B cell (primary cell): ENCODE measurements around the gene TMED7. TPM values are rescaled to one million over a fixed set of nuclear protein-coding genes. Genes with fewer than 3 reads are reported as not detected.

ENCODE experiments used
- ATAC-seq: fragments of 200-7000 bp; cut with Tn5 transposase; one replicate; pipeline ENCODE4 v1.10.0; 2021; ENCODE audit warnings: low read depth, mild to moderate bottlenecking, moderate number of reproducible peaks, moderate library complexity
- CTCF ChIA-PET: fragments of 350-600 bp; sonication (Branson Sonifier 250); formaldehyde crosslinking; loops from one replicate; lab custom pipeline; 2021; ENCODE audit warnings: antibody characterized with exemption, inconsistent platforms; lab: Charles Lee
- POLR2A ChIA-PET: fragments of 350-600 bp; sonication (Branson Sonifier 250); formaldehyde crosslinking; loops from one replicate; lab custom pipeline; 2021; ENCODE audit warnings: antibody characterized with exemption; lab: Charles Lee
- DNase-seq: peaks from one replicate; pipeline ENCODE4 v3.0.0; 2013
- H2AFZ ChIP-seq: 2 replicates; pipeline ENCODE4 v1.6.1; 2012; ENCODE audit warnings: mild to moderate bottlenecking, low read depth, low read length; ENCODE audit not compliant: insufficient read depth, poor library complexity, severe bottlenecking
- H3K27ac ChIP-seq, 2 donors: 1 replicate in 1 of 2; 2 replicates in 1 of 2; pipeline ENCODE4 v1.5.1; 2012 to 2013; ENCODE audit warnings: low read length in 2 of 2, mild to moderate bottlenecking in 2 of 2, moderate library complexity in 1 of 2
- H3K27me3 ChIP-seq, 4 experiments: fragments of 200-600 bp in 1 of 4; sonication (generic) in 1 of 4; replicated peaks in 1 of 4; 1 replicate in 2 of 4; 2 replicates in 2 of 4; pipeline versions ENCODE4 v1.6.1 to v1.7.0; 2013 to 2016; ENCODE audit warnings: low read length in 3 of 4, mild to moderate bottlenecking in 2 of 4, mixed read lengths in 1 of 4, moderate library complexity in 1 of 4; ENCODE audit not compliant: insufficient read depth in 4 of 4, control insufficient read depth in 3 of 4; ENCODE audit errors: control extremely low read depth in 1 of 4
- H3K36me3 ChIP-seq, 2 experiments: replicated peaks in 1 of 2; 1 replicate in 1 of 2; 2 replicates in 1 of 2; pipeline versions ENCODE4 v1.6.1 to v1.7.1; 2013; ENCODE audit warnings: low read length in 1 of 2; ENCODE audit not compliant: insufficient read depth in 2 of 2, control insufficient read depth in 1 of 2; ENCODE audit errors: control extremely low read depth in 1 of 2, extremely low read depth in 1 of 2
- H3K4me1 ChIP-seq, 2 donors: fragments of 200-600 bp in 1 of 2; sonication (generic) in 1 of 2; 1 replicate in 1 of 2; 2 replicates in 1 of 2; pipeline versions ENCODE4 v1.5.1 to v1.6.1; 2013 to 2017; ENCODE audit warnings: low read length in 2 of 2; ENCODE audit not compliant: control insufficient read depth in 2 of 2, insufficient read depth in 2 of 2
- H3K4me2 ChIP-seq: replicated peaks from 2 replicates; pipeline ENCODE3; 2012; ENCODE audit warnings: mild to moderate bottlenecking, low read depth, low read length; ENCODE audit not compliant: poor library complexity, severe bottlenecking
- H3K4me3 ChIP-seq, 5 experiments: fragments of 200-600 bp in 1 of 5; sonication (generic) in 1 of 5; 1 replicate in 3 of 5; 2 replicates in 2 of 5; pipeline versions ENCODE4 v1.5.1 to v1.7.0; 2011 to 2016; ENCODE audit warnings: low read length in 4 of 5, mild to moderate bottlenecking in 4 of 5, low read depth in 2 of 5, control low read depth in 1 of 5, moderate library complexity in 1 of 5; ENCODE audit not compliant: insufficient read depth in 1 of 5; ENCODE audit errors: control extremely low read depth in 1 of 5, extremely low read depth in 1 of 5
- H3K79me2 ChIP-seq: fragments of 200-600 bp; sonication (generic); one replicate; pipeline ENCODE4 v1.6.0; 2016; ENCODE audit warnings: low read length; ENCODE audit not compliant: control insufficient read depth, insufficient read depth
- H3K9ac ChIP-seq: fragments of 200-600 bp; sonication (generic); 2 replicates; pipeline ENCODE4 v1.6.1; 2017; ENCODE audit warnings: mild to moderate bottlenecking, low read length, moderate library complexity
- H3K9me3 ChIP-seq, 3 donors: one replicate each; pipeline versions ENCODE4 v1.6.1 to v1.7.1; 2013; ENCODE audit warnings: low read length in 2 of 3; ENCODE audit not compliant: control insufficient read depth in 2 of 3, insufficient read depth in 1 of 3; ENCODE audit errors: control extremely low read depth in 1 of 3
- H4K20me1 ChIP-seq: 2 replicates; pipeline ENCODE4 v1.6.0; 2012; ENCODE audit warnings: mild to moderate bottlenecking, low read length; ENCODE audit not compliant: insufficient read depth, control insufficient read depth, poor library complexity, severe bottlenecking
- H3K27ac Mint-ChIP-seq: one replicate; pipeline ENCODE4 v1.8.0; 2021; ENCODE audit warnings: mixed read lengths
- H3K27me3 Mint-ChIP-seq: one replicate; pipeline ENCODE4 v1.8.0; 2021; ENCODE audit warnings: mixed read lengths
- H3K4me1 Mint-ChIP-seq: one replicate; pipeline ENCODE4 v1.8.0; 2021; ENCODE audit warnings: mixed read lengths
- H3K4me3 Mint-ChIP-seq: one replicate; pipeline ENCODE4 v1.8.0; 2021; ENCODE audit warnings: mixed read lengths
- H3K9me3 Mint-ChIP-seq: one replicate; pipeline ENCODE4 v1.8.0; 2022; ENCODE audit warnings: mixed read lengths; ENCODE audit not compliant: insufficient read depth
- EZH2 ChIP-seq: IDR thresholded peaks from 2 replicates; pipeline ENCODE4 v1.6.1; 2012; ENCODE audit warnings: borderline replicate concordance, low read depth, mild to moderate bottlenecking, moderate library complexity, low read length; ENCODE audit not compliant: insufficient read depth, poor library complexity, severe bottlenecking
- WGBS: methylation state at CpG from one replicate; pipeline ENCODE4 v1.1.5; 2013; ENCODE audit warnings: missing lambda C conversion rate; ENCODE audit not compliant: insufficient coverage; 5-methylcytosine and 5-hydroxymethylcytosine counted together
- intact Hi-C: fragments of 100-400 bp; cut with micrococcal nuclease; formaldehyde crosslinking; loops from one replicate; pipeline ENCODE4 v1.10.0; 2022
- polyA plus RNA-seq: library from polyadenylated mRNA; depleted of rRNA; stranded (reverse); fragments of >200 nt; gene quantifications from 2 replicates; pipeline ENCODE4 v1.2.3, GENCODE V29; 2012
- total RNA-seq, 2 donors: library from RNA; stranded (reverse); fragments of 120-200 nt in 1 of 2; gene quantifications; 1 replicate in 1 of 2; 2 replicates in 1 of 2; pipeline versions ENCODE4 v1.2.3 to v1.2.4, GENCODE V29; 2013 to 2022
- TF ChIP-seq, protein P1 (sequence below): fragments of 200-600 bp; IDR thresholded peaks from one replicate; pipeline ENCODE4 v1.8.0; 2022; ENCODE audit warnings: antibody characterized with exemption, mild to moderate bottlenecking

Gene TMED7
- total and polyA plus RNA-seq, 2 donors (not counting 1 experiment from before 2014, with no cell fraction given) = 17.3 to 40.4 TPM

DNA sequence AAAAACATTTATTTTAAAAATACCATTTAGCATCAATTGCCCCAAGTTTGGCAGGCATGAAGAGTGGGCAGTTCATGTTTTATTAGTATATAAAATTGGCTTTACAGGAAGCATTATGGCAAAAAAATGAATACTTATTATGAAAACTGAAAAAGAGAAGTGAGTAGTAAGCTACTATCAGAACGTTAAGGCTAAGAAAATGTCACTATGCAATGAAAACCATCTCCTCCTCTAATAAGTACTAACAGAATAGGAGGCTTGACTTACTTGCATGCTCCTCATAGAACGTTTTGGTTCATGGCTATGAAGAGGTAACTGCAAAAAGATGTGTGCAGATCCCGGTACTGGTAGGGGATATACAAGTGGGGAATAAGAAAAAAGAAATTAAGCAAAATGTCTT, 47.2 kb downstream of the TMED7 start:
- ChIA-PET CTCF (interaction anchor here (0.7 to 13.9 kb wide), 4 partner anchors 19 to 270 kb away, joined by 3 to 327 read pairs (median 22); partner anchors contain the start of gene FEM1C), POLR2A (interaction anchor here (0.6 kb wide), 1 partner anchor 307 kb away, joined by 4 read pairs; no protein-coding TSS in a partner anchor)
- Histone ChIP-seq H3K4me1 (peaks cover 19 to 22% of the 10 kb centered on the region in 2 donors), H2AFZ (peak overlapping the region; percentile 6), H3K79me2 (peaks cover 5% of the 10 kb centered on the region), H3K9me3 (no peaks in the 10 kb centered on the region), H3K4me3 (peak overlapping the region in 2 of 5 experiments; percentile 32 to 47), H3K36me3 (no peaks in the 10 kb centered on the region), H3K27me3 (no peaks in the 10 kb centered on the region), H3K9ac (no peak overlapping the region), H3K4me2 (peak overlapping the region; percentile 40), H3K27ac (no peak overlapping the region), H4K20me1 (no peaks in the 10 kb centered on the region)
- Mint-ChIP-seq H3K4me1 (peaks cover 35% of the 10 kb centered on the region), H3K9me3 (peaks cover 2% of the 10 kb centered on the region), H3K27ac (peak overlapping the region; percentile 80), H3K27me3 (no peaks in the 10 kb centered on the region), H3K4me3 (peak overlapping the region; percentile 63)
- intact Hi-C loops = loop anchor here (2.0 kb wide), 1 partner anchor 20 kb away; no protein-coding TSS in a partner anchor
- WGBS = no CpG with 5 or more reads among the region's 3 CpGs
- no peak for TF ChIP-seq EZH2
- TF ChIP-seq, protein P1, sequence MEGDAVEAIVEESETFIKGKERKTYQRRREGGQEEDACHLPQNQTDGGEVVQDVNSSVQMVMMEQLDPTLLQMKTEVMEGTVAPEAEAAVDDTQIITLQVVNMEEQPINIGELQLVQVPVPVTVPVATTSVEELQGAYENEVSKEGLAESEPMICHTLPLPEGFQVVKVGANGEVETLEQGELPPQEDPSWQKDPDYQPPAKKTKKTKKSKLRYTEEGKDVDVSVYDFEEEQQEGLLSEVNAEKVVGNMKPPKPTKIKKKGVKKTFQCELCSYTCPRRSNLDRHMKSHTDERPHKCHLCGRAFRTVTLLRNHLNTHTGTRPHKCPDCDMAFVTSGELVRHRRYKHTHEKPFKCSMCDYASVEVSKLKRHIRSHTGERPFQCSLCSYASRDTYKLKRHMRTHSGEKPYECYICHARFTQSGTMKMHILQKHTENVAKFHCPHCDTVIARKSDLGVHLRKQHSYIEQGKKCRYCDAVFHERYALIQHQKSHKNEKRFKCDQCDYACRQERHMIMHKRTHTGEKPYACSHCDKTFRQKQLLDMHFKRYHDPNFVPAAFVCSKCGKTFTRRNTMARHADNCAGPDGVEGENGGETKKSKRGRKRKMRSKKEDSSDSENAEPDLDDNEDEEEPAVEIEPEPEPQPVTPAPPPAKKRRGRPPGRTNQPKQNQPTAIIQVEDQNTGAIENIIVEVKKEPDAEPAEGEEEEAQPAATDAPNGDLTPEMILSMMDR = no peak
- DNase-seq = peak; percentile 36
- ATAC-seq = peak; percentile 40

DNA sequence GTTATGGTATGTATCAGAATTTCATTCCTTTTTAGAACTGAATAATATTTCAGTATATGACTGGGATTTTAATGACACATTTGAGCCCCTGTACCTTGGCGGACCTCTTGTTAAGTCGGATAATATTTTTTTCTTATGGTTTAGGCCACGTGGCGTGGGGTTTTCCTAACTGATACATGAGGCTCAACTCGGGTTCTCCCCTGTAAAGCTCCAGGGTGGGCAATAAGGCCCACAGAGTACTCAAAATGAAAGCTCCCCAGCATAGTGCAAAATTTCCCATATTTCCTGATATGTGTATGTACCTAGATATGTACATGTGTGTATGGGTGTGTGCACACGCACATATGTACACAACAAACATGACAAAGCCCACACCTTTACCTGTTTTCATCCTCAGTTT, 48.1 kb downstream of the TMED7 start:
- Histone ChIP-seq H3K27ac (no peak overlapping the region), H3K9me3 (no peaks in the 10 kb centered on the region), H3K27me3 (no peaks in the 10 kb centered on the region), H2AFZ (no peak overlapping the region), H3K4me1 (peaks cover 19% of the 10 kb centered on the region in 2 donors), H4K20me1 (no peaks in the 10 kb centered on the region), H3K79me2 (no peaks in the 10 kb centered on the region), H3K4me3 (peak overlapping the region in 1 of 5 experiments; percentile 32), H3K36me3 (no peaks in the 10 kb centered on the region), H3K9ac (no peak overlapping the region), H3K4me2 (no peak overlapping the region)
- CTCF ChIA-PET = interaction anchor here (0.6 to 13.9 kb wide), 5 partner anchors 11 to 269 kb away, joined by 3 to 327 read pairs (median 5); partner anchors contain the start of gene FEM1C
- POLR2A ChIA-PET = interaction anchor here (0.6 kb wide), 1 partner anchor 577 kb away, joined by 3 read pairs; no protein-coding TSS in a partner anchor
- 65% methylated on average over 5 of the region's 6 CpGs for WGBS
- no peak for ATAC-seq
- H3K27me3 Mint-ChIP-seq = no peaks in the 10 kb centered on the region
- no peak for TF ChIP-seq EZH2
- TF ChIP-seq, protein P1 = no peak
- H3K4me1 Mint-ChIP-seq = peaks cover 34% of the 10 kb centered on the region
- H3K9me3 Mint-ChIP-seq = peaks cover 2% of the 10 kb centered on the region
- intact Hi-C loops = loop anchor here (2.0 kb wide), 1 partner anchor 21 kb away; no protein-coding TSS in a partner anchor
- peak; percentile 14 for DNase-seq
- peak overlapping the region; percentile 68 for H3K4me3 Mint-ChIP-seq
- H3K27ac Mint-ChIP-seq = no peak overlapping the region
